IPS DF 6.9 (cell line): ENCODE measurements around the gene MUC15.
"Not testable (repeated sequence)": the region's sequence is repeated elsewhere in the genome, so short reads cannot be mapped to it uniquely, and the experiment has no call there.

Source experiments
- DNase-seq: peaks from one replicate; pipeline ENCODE4 v3.0.0-alpha.2; 2013; ENCODE audit warnings: low read depth, low spot score
- H3K27ac ChIP-seq: one replicate; pipeline ENCODE4 v1.5.1; 2013; ENCODE audit warnings: low read length, control low read depth
- H3K27me3 ChIP-seq: 2 replicates; pipeline ENCODE4 v1.6.1; 2013; ENCODE audit warnings: mild to moderate bottlenecking, low read length; ENCODE audit not compliant: control insufficient read depth, insufficient read depth
- H3K36me3 ChIP-seq: 2 replicates; pipeline ENCODE4 v1.6.1; 2013; ENCODE audit warnings: low read length; ENCODE audit not compliant: control insufficient read depth, insufficient read depth
- H3K4me1 ChIP-seq: 2 replicates; pipeline ENCODE4 v1.6.1; 2013; ENCODE audit warnings: low read length; ENCODE audit not compliant: control insufficient read depth, insufficient read depth
- H3K4me3 ChIP-seq: 2 replicates; pipeline ENCODE4 v1.5.1; 2013; ENCODE audit warnings: mild to moderate bottlenecking, low read length
- H3K9me3 ChIP-seq: 2 replicates; pipeline ENCODE4 v1.6.1; 2013; ENCODE audit warnings: low read length, inconsistent platforms; ENCODE audit not compliant: control insufficient read depth, insufficient read depth
- WGBS: extraction: QIAGEN DNeasy Blood & Tissue Kit; methylation state at CpG from one replicate; pipeline ENCODE4 v1.1.7; 2013; ENCODE audit warnings: mixed read lengths, missing lambda C conversion rate; ENCODE audit not compliant: insufficient read length, insufficient coverage; 5-methylcytosine and 5-hydroxymethylcytosine counted together

Gene MUC15

DNA sequence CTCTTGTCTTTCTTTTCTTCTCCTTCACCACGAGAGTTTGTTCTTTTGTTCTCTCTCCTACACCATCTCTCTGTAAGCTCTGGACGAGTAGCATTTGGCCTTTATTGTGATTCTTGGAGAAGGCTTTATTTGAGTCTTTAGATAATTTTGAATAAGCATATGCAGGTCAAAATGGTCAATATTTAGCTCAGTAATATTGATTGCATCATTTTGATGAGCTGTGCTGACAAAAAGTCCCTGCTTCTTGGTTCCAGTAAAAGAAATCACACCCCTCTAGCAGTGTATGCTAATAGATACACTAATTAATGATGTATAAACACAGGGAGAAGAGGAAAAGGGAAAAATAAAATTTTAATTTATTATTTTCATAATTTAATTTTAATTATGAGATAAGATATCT is 25.8 kb upstream of the MUC15 start:
- no peak for DNase-seq
- Histone ChIP-seq H3K4me1 (no peaks in the 10 kb centered on the region), H3K27me3 (no peaks in the 10 kb centered on the region), H3K27ac (no peak overlapping the region), H3K9me3 (no peaks in the 10 kb centered on the region), H3K4me3 (no peak overlapping the region), H3K36me3 (no peaks in the 10 kb centered on the region)
- no CpG with 5 or more reads among the region's 2 CpGs for WGBS

- DNase-seq, H3K4me1 ChIP-seq, H3K27me3 ChIP-seq, H3K9me3 ChIP-seq, H3K27ac ChIP-seq, H3K36me3 ChIP-seq, H3K4me3 ChIP-seq: not testable (repeated sequence)
- WGBS: no CpG with 5 or more reads among the region's 20 CpGs
Measured at GRCh38 chr11:26597049-26597689, 25.1 kb upstream of the MUC15 start.

- H3K36me3 ChIP-seq, DNase-seq, H3K4me3 ChIP-seq, H3K9me3 ChIP-seq, H3K27me3 ChIP-seq, H3K27ac ChIP-seq, H3K4me1 ChIP-seq: not testable (repeated sequence)
- no CpG with 5 or more reads among the region's 7 CpGs for WGBS
Measured at GRCh38 chr11:26595207-26595865, 23.3 kb upstream of the MUC15 start.

DNA sequence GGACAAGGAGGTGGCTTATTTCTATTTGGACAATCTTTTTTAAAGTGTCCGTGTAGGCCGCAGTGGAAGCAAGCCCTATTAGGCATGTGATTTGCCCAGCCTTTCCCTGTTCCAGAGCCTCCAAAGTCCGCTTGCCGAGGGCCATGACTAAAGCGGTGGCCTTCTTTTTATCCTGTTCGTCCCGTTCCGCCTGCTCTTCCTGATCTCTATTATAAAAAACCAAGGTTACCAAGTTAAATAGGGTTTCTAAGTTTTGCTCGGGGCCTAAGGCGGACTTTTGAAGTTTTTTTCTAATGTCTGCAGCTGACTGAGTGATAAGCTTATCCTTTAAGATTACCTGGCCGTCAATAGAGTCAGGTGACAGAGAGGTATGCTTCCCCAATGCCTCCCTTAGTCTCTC is 21.6 kb upstream of the MUC15 start:
- Histone ChIP-seq H3K9me3 (no peaks in the 10 kb centered on the region), H3K36me3 (no peaks in the 10 kb centered on the region), H3K27me3 (no peaks in the 10 kb centered on the region), H3K4me3 (no peak overlapping the region), H3K4me1 (no peaks in the 10 kb centered on the region), H3K27ac (no peak overlapping the region)
- no CpG with 5 or more reads among the region's 11 CpGs for WGBS
- DNase-seq: no peak

DNA sequence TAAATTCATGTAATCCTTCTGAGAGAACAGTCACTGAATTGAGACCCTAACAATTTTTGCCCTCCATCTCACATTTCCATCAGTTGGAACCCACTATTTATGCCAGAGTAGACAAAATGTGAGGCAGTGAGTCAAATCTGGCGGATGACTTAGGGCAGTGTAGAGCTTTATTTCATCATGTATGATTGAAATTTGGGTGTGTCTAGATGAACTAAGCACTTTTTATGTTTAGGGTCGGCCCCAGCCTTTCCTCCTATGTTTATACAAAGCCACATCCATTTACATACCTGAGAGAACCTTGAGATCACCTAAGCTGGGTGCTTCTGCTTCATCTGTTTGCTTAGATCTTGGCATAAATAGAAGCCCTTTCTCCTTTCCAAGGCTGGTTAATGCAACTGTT is 15.0 kb upstream of the MUC15 start:
- Histone ChIP-seq H3K9me3 (no peaks in the 10 kb centered on the region), H3K4me3 (no peak overlapping the region), H3K36me3 (no peaks in the 10 kb centered on the region), H3K4me1 (no peaks in the 10 kb centered on the region), H3K27ac (no peak overlapping the region), H3K27me3 (no peaks in the 10 kb centered on the region)
- DNase-seq: no peak
- no CpG with 5 or more reads among the region's 2 CpGs for WGBS

- Histone ChIP-seq H3K9me3 (no peaks in the 10 kb centered on the region), H3K27ac (no peak overlapping the region), H3K4me3 (no peak overlapping the region), H3K36me3 (no peaks in the 10 kb centered on the region), H3K27me3 (no peaks in the 10 kb centered on the region), H3K4me1 (no peaks in the 10 kb centered on the region)
- DNase-seq: no peak
Measured at GRCh38 chr11:26584818-26585217, 12.8 kb upstream of the MUC15 start.

GRCh38 chr11:26583550-26583949 is 11.5 kb upstream of the MUC15 start:
- Histone ChIP-seq H3K36me3 (no peaks in the 10 kb centered on the region), H3K27ac (no peak overlapping the region), H3K9me3 (no peaks in the 10 kb centered on the region), H3K4me1 (no peaks in the 10 kb centered on the region), H3K27me3 (no peaks in the 10 kb centered on the region), H3K4me3 (no peak overlapping the region)
- no peak for DNase-seq
- no CpG with 5 or more reads among the region's 3 CpGs for WGBS

GRCh38 chr11:26580929-26581328 is 8.9 kb upstream of the MUC15 start:
- DNase-seq: no peak
- no peak overlapping the region for H3K27ac ChIP-seq
- no CpG with 5 or more reads among the region's 3 CpGs for WGBS
- no peaks in the 10 kb centered on the region for H3K27me3 ChIP-seq
- H3K36me3 ChIP-seq: no peaks in the 10 kb centered on the region
- H3K4me1 ChIP-seq: no peaks in the 10 kb centered on the region
- no peaks in the 10 kb centered on the region for H3K9me3 ChIP-seq
- no peak overlapping the region for H3K4me3 ChIP-seq

DNA sequence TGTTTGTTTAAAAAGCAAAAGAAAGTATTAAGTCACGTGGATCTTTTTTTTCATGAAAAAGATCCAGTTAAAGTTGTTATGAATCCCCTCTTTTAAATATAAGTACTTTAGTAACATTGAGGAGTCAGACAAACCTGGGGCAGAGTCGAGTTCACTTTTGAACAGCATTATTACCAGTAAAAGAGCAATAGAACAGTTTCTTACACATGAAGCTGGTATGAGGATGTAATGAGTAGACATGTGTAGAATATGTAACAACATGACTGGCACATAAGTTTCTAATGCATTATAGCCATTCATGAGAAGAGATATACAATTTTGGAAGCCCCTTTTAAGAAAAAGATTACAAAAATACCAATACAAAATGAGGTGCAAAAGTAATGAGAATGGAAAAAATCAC is 7.6 kb upstream of the MUC15 start:
- no peaks in the 10 kb centered on the region for H3K36me3 ChIP-seq
- H3K27ac ChIP-seq: no peak overlapping the region
- H3K4me3 ChIP-seq: no peak overlapping the region
- no CpG with 5 or more reads among the region's 2 CpGs for WGBS
- no peaks in the 10 kb centered on the region for H3K27me3 ChIP-seq
- H3K4me1 ChIP-seq: no peaks in the 10 kb centered on the region
- no peak for DNase-seq
- no peaks in the 10 kb centered on the region for H3K9me3 ChIP-seq

- H3K9me3 ChIP-seq: no peaks in the 10 kb centered on the region
Measured at GRCh38 chr11:26578998-26579661, 7.1 kb upstream of the MUC15 start.

DNA sequence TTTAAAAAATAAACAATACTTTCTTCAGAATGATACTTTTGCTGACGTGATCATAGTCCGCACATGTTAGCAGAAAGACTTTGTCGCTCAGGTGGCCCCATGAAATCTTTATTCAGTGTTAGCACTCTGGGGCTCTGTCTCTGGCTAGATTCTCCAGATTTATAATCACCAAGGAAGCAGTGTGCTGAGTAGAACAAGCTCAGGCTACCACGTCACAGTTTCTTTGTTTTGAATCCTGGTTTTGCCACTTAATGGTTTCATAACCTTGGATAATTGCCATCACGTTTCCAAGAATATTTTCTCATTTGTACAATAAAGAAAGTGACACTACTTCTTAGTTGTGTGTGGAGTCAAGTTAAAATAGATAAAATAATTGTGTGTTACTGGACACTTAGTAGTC is 3.9 kb upstream of the MUC15 start:
- no peak for DNase-seq
- H3K4me1 ChIP-seq: no peaks in the 10 kb centered on the region
- no peaks in the 10 kb centered on the region for H3K27me3 ChIP-seq
- no peaks in the 10 kb centered on the region for H3K9me3 ChIP-seq
- no peaks in the 10 kb centered on the region for H3K36me3 ChIP-seq
- H3K27ac ChIP-seq: no peak overlapping the region
- H3K4me3 ChIP-seq: no peak overlapping the region
- WGBS: no CpG with 5 or more reads among the region's 5 CpGs

More at GRCh38 chr11:26578998-26579661, 7.1 kb upstream of the MUC15 start:
- Histone ChIP-seq H3K4me1 (no peaks in the 10 kb centered on the region), H3K4me3 (no peak overlapping the region), H3K27me3 (no peaks in the 10 kb centered on the region), H3K36me3 (no peaks in the 10 kb centered on the region), H3K27ac (no peak overlapping the region)
- DNase-seq: no peak
- WGBS: no CpG with 5 or more reads among the region's 1 CpG
